Fibroblast of upper back skin (primary cell): ENCODE results near the gene SERPINI1.

Source experiments
- DNase-seq: peaks from one replicate; pipeline ENCODE4 v3.0.0-alpha.2; 2013

The SERPINI1 gene

DNA sequence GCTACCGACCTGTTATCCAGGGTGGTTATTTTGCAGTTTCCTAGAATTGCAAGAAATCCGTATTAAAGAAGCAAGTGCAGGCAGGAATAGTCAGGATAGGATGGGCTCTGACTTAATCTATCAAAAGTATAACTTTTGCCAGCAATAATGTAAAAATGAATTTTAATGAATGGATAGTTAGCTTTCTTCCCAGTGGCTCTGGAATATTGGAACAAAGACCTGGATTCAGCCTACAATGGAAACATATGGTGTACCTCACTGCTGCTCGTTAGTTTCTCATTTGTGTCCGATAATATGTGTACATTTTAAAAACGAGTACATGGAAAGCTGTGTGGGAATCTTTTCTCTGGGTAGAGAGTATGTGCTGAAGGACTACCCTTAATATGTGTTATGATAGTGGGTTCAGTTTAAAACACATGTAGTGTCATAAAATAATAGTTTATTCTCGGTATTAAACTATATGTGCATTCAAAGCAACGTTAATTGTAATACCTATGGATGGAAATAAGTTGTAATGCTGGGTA is 805 bp downstream of the SERPINI1 start:
- DNase-seq: no peak

DNA sequence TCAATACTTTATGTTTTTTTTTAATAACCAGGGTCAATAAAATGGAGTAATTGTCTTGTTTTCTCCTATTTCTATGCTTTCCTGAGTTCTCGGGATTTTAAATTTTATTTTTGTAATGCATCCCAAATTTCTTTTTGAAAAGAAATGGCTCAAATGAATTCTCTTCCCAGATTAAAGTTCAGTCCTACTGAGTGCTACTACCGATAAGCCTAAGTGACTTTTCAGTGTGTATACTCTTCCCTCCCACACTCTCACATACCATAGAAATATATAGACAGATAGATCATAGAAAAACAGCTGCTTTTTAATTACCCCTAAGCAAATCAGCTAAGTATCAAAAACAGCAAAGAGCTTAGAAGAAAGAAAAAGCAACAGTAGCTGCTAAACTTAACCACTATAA is 1.5 kb downstream of the SERPINI1 start:
- DNase-seq: no peak

DNA sequence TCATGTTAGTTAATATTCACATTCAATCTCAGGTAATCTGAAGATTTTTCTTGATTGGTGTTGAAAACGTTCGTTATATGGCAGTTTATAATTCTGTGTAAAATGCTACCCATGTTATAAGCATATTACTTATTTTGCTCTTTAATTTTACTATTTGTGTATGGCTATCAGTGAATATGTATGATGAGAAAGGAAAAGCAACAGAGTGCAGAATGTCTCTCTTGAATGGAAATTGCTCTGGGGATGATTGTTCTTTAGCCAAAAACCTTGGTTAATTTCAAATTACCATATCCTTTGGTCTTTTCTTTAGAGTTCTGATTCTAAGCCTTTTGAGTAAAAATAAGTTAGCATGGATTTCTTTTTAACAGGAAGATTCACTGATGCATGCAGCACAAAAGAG is 2.5 kb downstream of the SERPINI1 start:
- no peak for DNase-seq

DNA sequence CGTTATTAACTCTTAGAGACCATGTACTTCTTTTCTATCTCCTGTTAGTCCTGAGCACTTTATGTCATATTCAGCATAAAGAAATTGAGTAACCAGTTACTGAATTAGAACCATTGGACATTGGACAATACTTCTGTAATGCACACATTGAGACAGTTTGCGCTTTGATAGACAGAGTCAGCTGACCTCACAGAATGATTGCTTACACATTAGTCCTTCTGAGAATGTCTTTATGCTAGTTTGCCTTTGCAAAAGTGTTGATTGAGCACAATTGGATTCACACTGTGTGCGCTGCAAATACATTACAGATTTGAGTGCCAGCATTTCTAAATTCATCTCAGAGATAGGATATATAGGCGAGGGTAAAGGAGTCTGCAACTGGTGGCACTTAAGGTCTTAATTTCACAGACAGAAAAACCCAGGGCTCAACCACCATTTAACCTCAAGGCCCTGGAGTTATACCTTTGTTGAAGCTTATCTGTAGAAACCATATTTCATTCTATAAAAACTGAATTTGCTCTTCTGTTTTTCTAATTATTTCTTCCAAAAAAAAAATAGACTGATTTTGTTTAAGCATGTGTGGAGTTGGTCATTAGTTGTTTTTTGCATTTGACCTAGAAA is 3.8 kb downstream of the SERPINI1 start:
- DNase-seq: no peak

DNA sequence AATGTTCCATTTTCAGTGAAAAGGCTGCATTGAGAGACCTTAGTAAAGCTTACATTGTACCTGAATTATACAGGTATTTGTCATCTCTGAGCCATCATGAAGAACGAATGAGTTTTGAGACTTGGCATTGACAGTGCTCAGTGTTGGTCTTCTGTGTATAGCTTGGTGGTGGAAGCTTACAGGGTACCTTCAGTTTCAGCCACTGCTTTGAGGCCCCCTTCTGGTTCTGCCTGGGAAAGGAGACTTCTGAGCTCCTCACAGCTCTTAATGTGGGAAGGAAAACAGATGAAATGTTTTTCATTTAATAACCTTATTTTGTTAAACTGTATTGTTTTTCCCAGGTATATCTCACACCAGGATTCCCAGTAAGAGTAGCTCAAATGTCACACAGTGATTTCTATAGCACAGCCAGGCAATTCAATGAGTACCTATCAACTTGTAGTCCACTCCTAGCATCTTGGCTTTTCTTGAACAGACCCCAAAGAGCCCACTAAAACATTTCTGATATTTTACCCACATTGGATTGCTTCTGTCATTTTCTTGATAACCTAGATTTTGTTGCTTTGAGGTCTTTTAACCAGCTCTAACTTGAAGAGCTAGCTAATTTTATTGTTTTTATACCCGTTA is 5.6 kb downstream of the SERPINI1 start:
- DNase-seq: peak; percentile 33

DNA sequence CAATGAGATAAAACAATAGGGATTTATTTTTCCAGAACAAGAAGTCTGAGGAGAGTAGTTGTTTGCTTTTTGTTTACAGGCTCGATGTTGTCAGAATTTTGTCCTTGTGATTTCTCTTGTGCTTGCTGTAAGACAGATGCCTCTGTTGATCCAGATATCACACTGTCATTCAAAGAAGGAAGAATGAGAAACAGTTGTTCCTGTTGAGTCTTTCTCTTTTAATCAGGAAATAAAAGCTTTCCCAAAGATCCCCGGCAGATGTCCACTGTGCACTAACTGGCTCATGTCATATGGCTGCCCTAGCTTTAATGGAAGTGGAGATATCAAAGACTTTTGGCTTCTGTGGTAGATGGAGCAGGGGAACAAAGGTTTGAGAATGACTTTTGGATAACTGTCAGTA is 6.8 kb downstream of the SERPINI1 start:
- DNase-seq: no peak

DNA sequence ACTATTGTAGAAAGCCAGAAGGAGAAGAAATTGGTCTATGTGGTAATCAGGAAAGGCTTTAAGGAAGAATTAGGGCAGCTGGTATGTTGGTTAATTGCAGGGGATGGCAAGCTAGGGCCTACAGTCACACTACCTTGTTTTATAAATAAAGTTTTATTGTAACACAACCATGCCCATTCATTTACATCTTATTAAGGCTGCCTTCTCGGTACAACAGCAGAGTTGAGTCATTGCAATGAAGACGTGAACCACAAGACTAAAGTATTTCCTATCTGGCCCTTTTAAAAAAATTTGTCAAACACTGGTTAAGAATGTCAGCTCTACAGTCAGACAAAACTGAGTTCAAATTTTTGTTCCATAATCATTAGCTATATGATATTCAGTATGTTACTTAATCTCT is 8.3 kb downstream of the SERPINI1 start:
- DNase-seq: no peak

DNA sequence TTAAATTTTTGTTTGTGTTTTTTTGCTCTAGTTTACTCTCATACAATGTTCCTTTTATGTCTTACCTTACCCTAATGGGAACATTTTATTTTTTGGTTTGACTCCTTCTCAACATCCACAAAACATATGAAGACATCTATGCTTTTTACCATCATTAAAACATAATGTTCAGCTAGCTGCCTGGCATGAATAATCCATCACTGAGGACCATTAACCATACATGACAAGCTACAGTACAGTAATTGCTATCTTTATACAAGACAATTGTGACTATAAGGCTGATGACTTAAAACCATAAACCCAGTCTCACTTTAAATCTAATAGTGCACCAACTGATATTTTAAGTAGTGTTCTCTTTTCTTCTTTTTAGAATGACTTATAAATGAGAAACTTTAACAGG is 13.7 kb downstream of the SERPINI1 start:
- no peak for DNase-seq

DNA sequence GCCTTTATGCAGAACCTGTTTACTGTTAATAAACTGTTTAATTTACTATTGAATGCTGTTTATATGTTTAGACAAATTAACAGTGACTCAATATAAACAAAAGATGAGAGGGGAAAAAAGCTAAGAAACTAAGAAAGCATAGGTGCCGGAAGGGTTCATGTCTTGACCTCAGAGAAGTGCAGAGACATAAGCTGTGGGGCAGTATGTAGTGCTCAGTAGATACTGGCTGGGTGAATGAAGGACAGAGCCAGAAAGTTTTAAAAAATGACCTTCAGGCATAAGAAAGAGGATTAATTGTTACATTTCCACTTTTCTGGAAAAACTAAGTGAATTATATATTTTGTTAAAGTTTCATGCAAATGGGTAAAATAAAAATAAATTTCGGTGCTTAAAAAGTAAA is 14.2 kb downstream of the SERPINI1 start:
- DNase-seq: no peak

DNA sequence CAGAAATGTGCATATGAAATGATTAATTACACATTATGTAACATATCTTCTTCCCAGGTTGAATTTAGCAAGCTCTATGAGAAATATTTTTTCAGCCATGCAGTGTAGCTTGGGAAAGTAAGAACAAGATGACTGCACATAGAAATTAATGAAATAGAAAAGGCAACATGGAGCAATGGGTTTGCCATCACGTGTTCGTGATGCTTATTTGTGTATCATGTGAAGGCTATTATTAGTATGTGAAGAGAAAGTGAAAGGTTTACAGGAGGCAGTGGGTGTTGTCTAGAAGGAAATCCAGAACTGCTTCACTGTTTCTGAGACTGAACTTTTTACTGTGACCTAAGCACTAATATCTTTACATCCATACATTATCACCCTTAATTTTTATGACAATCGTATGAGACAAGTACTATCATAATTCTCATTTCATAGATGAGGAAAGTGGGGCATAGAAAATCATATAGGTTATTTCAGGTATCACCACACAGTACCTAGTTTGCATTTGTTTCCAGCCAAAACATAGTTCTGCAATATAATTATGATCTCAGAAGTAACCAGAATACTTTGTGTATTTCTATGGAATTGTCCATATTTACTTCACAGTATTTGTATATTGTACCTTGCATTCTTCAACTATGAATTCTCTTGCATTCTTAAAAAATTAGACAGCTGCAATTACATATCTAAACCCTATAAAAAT is 14.9 kb downstream of the SERPINI1 start:
- DNase-seq: no peak

DNA sequence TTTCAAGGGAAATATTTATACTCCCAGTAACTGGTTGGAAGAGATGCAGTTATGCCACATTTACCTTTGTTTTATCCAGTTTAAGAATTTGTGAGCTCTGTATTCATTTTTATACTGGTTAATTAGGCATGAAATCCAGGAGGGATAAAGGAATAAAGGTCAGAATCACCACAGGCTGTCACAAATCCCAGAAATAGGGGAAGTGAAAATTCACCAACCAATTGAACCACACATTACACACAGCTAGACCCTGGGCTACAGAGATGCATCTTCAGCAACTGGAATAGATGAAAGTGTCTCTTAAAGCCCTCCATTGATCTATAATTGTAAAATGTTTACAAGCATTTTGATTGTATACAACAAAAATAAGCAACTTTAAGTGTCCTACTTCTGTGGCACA is 18.5 kb downstream of the SERPINI1 start:
- no peak for DNase-seq

DNA sequence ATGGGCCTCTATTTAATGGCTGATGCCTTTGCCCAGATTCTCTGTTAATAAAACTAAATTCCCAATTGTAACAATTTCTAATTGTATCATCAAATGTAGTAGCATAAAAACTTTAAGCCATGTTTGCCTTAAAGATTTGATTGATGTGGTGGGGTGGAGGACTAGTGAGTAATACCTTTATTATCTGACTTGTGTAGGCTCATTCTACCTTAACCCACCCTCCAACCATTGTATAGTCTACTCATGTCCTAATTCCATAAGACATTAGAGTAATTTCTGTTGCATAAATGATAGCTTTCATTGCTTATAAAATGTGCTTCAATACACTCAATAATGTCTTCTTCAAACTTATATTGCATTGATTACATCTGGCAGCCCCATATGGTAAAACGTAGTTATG is 25.8 kb downstream of the SERPINI1 start:
- DNase-seq: no peak

DNA sequence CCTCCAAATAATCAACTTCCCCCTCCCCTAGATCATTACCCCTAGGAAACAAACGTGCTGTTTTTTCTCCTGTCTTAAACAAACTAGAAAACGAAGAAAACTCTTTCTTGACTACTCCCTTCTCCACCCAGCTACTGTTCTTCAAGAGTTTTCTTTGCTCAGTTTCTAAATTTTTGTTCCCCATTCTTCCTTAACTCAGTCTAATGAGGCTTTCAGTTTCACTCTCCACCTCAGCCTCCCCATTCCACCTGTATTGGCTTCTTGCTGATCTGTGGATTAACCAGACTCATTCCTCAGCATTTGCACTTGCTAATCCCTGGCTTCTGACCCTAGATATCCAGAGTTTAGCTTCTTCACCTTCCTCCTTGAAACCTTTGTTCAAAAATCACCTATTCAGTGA is 26.8 kb downstream of the SERPINI1 start:
- no peak for DNase-seq

DNA sequence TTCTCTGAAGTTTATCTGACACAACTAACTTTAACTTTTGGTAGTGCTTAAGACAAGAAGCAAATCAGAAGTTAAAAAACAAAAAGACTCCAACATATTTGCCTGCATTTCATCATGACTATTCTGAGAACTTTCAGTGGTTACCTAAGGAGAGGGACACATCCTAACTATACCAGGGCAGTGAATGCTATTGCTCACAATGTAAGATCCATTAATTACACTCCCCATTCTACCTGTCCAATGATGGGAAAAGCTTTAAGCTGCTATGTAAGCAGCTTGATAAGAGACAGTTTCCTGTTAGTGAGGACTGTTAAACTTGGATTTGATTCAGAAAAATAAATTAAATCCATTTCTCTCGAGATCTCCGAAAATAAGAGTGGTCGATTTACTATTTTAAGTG is 37.5 kb downstream of the SERPINI1 start:
- DNase-seq: no peak

DNA sequence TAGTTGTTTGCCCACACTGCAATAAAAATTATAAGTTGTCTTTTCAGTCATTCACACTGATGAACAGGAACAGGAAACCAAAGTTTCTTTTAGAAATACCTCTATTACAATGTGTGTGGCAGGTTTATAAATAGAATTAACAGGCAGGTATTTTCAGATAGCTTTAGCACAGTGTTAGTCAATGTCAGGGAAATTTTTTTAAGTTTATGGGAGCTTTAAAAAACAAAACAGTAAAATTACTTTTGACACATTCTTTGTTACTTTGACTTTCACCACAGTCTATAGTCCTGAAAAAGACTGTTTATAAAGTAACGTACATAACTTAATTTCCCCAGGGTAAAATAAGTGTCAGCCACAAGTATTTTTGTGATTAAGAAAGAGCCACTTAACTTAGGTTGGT is 38.1 kb downstream of the SERPINI1 start:
- DNase-seq: no peak

DNA sequence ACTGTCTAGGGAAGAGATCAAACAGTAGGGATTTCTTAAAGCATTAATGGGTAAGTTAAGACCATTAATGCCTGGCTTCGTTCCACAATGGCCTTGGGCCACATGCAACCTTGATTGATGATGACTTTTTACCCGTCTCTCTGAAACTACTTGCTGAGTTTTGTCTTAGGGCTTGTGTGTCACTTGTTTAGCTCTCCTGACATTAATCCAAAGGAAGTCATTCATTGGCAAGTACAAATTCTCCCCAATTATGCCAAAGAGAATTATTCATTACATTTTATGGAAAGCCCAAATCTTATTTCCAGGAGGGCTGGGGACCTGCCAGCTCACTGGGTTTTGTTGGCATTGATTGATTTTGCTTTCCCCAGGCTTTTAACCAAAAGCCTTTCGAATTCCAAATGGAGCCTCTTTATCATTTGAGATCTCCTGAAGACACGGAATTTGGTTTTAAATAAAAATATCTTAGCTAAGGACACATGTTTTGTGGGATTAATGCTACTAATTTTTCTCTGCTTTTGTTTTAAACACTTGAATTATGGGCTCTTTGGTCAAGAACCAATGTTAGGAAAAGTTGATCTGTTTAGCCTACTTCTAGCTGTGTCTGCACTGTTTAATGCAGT is 40.7 kb downstream of the SERPINI1 start:
- DNase-seq: no peak

DNA sequence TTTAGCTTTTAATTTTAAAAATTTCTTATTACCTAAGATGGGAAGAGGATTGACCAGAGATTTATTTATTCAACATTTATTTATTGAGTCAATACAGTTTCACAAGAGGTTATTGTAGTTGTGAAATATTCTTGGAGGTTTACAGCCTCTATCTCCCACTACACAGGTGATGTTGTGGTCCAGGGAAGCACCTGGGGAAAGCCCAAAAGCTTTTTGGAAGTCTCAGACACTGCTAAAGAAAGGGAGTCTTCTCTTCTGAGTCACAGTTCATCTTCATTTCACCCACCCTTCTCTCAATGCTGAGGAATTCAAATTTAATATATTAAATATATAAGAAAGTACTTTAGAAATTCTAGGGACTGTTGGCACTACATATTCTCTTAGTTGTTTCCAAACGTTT is 41.8 kb downstream of the SERPINI1 start:
- no peak for DNase-seq

DNA sequence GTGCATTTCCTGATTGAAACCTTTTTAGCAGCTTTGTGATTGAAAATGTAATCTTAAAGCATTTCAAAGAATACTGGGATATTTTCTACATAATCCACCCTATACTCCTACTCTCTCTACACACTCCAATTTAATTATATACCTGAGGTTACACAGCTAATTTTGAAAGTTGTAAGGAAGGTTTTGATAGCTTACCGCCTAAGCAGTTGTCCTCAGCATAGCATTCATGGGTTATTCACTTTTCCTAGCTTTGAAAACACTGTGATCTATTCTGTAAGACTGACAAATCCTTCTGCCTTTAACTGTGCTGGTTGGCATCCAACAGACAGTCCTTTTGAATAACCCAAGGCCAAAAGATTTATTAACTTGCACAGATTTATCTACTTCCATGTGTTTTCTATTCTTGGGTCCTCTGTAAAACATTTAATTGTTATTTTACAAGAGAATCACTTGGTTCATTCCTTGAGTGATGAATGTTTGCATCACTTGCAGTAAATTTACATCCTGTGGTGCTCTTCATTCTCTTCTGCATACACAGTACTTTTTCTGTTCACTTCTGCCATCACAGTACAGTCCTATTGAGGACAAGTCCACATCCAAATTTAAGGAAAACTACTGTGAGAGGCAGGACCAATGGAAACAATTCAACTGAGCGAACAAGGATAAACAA is 44.8 kb downstream of the SERPINI1 start:
- no peak for DNase-seq

DNA sequence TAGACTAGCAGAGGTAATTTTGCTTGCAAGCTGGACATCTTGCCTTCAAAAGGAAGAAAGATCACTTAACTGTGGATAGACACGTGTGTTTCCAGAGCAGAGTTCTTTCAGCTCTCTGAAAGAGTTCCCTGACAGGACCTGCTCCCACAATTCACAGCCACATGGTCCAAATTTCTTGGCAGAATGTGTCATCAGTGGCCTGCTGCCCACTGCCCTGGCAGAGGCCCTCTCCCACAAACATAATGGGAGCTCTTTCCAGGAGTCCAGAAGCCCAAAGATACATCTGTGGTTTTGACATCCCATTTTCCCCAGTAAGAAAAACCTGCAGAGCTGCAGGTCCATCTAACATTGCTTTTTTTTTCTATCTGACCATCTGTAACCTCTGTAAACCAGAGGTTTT is 48.3 kb downstream of the SERPINI1 start:
- no peak for DNase-seq

DNA sequence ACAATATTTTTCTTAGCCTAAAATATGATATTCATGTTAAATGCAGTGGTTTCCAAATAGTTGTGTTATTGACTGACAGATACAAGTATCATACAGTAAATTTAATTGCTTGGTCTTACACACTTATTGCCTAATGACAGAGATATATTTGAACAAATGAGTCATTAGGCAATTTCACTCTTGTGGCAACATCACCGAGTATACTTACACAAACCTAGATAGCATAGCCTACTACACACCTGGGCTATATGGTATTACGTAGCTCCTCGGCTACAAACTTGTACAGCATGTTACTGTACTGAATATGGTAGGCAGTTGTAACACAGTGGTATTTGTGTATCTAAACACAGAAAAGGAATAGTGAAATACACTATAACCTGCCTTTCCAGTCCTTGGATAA is 50.3 kb downstream of the SERPINI1 start:
- no peak for DNase-seq

DNA sequence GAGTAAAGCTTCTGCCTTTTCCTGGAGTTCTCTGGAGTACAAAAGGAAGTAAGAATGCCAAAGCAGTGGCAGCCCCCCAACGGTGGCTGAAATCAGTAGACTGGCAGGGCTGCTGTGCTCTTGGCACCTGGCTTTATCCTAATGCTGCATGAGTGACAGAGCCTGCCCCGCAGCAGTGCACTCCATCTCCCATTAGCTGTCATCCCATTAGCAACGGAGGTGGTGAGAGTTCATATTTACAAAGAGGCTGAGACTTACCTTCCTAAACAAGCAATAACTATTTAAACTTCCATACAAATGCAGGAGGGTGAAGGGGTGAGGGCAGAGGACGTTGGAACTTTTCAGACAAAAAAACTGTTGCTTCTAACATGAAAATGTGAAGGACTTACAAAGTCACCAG is 51.9 kb downstream of the SERPINI1 start:
- no peak for DNase-seq

DNA sequence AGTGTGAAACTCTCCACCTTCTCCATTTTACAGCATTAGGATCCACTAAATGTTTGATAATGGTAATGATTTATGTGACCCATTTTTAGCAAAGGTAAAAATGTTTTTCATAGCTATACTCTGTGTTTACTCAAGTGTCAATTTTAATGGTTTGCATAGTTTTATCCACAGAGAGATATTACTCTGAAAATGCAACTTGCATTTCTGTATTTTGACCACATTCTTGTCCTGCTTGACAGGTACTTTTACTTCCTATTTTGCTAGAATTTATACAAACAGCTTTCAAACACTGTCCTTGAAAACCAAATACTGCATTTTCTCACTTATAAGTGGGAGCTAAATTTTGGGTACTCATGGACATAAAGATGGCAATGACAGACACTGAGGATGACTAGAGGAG is 62.9 kb downstream of the SERPINI1 start:
- no peak for DNase-seq

DNA sequence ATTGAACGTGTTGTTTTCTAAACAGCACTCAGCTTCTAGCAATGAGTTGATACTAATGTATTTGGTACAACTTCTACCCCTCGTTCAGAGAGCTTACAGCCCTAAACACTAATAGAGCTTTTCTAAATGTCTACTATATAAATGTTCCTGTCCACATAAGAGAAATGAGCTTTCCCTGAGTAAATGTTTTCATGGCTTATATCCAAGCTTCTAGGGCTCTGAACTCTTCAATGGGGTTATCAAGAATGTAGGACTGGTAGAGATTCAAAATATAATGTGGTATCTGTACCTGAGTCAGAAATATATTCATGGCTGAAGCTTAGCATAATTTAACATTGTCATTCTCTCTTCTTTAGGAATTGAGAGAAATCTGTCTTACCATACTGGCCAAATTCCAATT is 73.4 kb downstream of the SERPINI1 start:
- DNase-seq: no peak
